Measurements from ENCODE around the gene CD82. TPM values are rescaled to one million over a fixed set of nuclear protein-coding genes. Genes with fewer than 3 reads are reported as not detected.

The CD82 gene
- total and polyA plus RNA-seq, 9 donors, result 6.9 to 74.9 (median 29.5) TPM

- intact Hi-C loops (cut with DNase I), result loop anchor here in 3 of 4 donors (1.0 to 10.0 kb wide), 3 partner anchors 61 to 513 kb away; no protein-coding TSS in a partner anchor
- Histone ChIP-seq H3K9me3 (no peaks in the 10 kb centered on the region), H3K27ac (no peak overlapping the region), H3K27me3 (no peaks in the 10 kb centered on the region), H3K36me3 (no peaks in the 10 kb centered on the region), H3K4me1 (ENCODE audit: insufficient read depth) (no peaks in the 10 kb centered on the region), H3K4me3 (no peak overlapping the region)
- TF ChIP-seq POLR2A (IDR thresholded peaks at IDR 0.05) (no peak), EP300 (IDR thresholded peaks at IDR 0.05) (no peak)
- peak in 2 of 5 donors; percentile 14 to 23 for DNase-seq
- 84 to 91% (median 89%) methylated on average over 18 of the region's 18 CpGs for WGBS, 3 donors
Observed at GRCh38 chr11:44617671-44618461, 52.4 kb downstream of the CD82 start.

GRCh38 chr11:44618561-44619425, 53.3 kb downstream of the CD82 start:
- no peaks in the 10 kb centered on the region for H3K36me3 ChIP-seq
- peak in 4 of 5 donors; percentile 14 to 31 (median 20) for DNase-seq

GRCh38 chr11:44620328-44620725, 54.9 kb downstream of the CD82 start:
- Histone ChIP-seq H3K4me3 (no peak overlapping the region), H3K36me3 (no peaks in the 10 kb centered on the region), H3K4me1 (ENCODE audit: insufficient read depth) (no peaks in the 10 kb centered on the region), H3K27me3 (no peaks in the 10 kb centered on the region), H3K9me3 (no peaks in the 10 kb centered on the region), H3K27ac (no peak overlapping the region)
- peak in 4 of 5 donors; percentile 5 to 26 (median 14) for DNase-seq
- TF ChIP-seq POLR2A (IDR thresholded peaks at IDR 0.05), result no peak
- 91 to 95% (median 94%) methylated on average over 5 of the region's 5 CpGs for WGBS, 3 donors
- intact Hi-C loops (cut with DNase I), result loop anchor here (2.0 to 10.0 kb wide), 7 partner anchors 104 to 484 kb away; partner anchors contain the start of gene TSPAN18 (in 2 of the 4)

More at GRCh38 chr11:44618561-44619425, 53.3 kb downstream of the CD82 start:
- TF ChIP-seq EP300 (IDR thresholded peaks at IDR 0.05) (no peak), POLR2A (IDR thresholded peaks at IDR 0.05) (no peak)
- TF ChIP-seq, protein P1, sequence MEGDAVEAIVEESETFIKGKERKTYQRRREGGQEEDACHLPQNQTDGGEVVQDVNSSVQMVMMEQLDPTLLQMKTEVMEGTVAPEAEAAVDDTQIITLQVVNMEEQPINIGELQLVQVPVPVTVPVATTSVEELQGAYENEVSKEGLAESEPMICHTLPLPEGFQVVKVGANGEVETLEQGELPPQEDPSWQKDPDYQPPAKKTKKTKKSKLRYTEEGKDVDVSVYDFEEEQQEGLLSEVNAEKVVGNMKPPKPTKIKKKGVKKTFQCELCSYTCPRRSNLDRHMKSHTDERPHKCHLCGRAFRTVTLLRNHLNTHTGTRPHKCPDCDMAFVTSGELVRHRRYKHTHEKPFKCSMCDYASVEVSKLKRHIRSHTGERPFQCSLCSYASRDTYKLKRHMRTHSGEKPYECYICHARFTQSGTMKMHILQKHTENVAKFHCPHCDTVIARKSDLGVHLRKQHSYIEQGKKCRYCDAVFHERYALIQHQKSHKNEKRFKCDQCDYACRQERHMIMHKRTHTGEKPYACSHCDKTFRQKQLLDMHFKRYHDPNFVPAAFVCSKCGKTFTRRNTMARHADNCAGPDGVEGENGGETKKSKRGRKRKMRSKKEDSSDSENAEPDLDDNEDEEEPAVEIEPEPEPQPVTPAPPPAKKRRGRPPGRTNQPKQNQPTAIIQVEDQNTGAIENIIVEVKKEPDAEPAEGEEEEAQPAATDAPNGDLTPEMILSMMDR (IDR thresholded peaks at IDR 0.05), result no peak
- Histone ChIP-seq H3K4me3 (no peak overlapping the region), H3K27me3 (no peaks in the 10 kb centered on the region), H3K4me1 (ENCODE audit: insufficient read depth) (no peaks in the 10 kb centered on the region), H3K27ac (no peak overlapping the region), H3K9me3 (no peaks in the 10 kb centered on the region)
- 92 to 93% (median 92%) methylated on average over 21 to 22 of the region's 22 CpGs for WGBS, 3 donors
- intact Hi-C loops (cut with DNase I), result loop anchor here in 1 of 4 donors (1.0 to 10.0 kb wide), 2 partner anchors 61 to 514 kb away; no protein-coding TSS in a partner anchor

- no peaks in the 10 kb centered on the region for H3K36me3 ChIP-seq
- H3K27me3 ChIP-seq, result no peaks in the 10 kb centered on the region
- no peak overlapping the region for H3K4me3 ChIP-seq
- peak; percentile 61 to 86 (median 80) for DNase-seq
- TF ChIP-seq, protein P1 (IDR thresholded peaks at IDR 0.05), result peak; percentile 88 to 96 (median 92)
- TF ChIP-seq EP300 (IDR thresholded peaks at IDR 0.05), result no peak
- intact Hi-C loops (cut with DNase I), result loop anchor here (2.0 to 10.0 kb wide), 7 partner anchors 104 to 484 kb away; partner anchors contain the start of gene TSPAN18 (in 2 of the 4)
- H3K4me1 ChIP-seq (ENCODE audit: insufficient read depth), result no peaks in the 10 kb centered on the region
- WGBS, 3 donors, result 14 to 23% (median 21%) methylated on average over 19 to 24 of the region's 24 CpGs
- H3K27ac ChIP-seq, result no peak overlapping the region
- H3K9me3 ChIP-seq, result no peaks in the 10 kb centered on the region
Observed at GRCh38 chr11:44621140-44621681, 55.7 kb downstream of the CD82 start.

GRCh38 chr11:44621784-44622183, 56.3 kb downstream of the CD82 start:
- peak in 1 of 5 donors; percentile 6 for DNase-seq
- Histone ChIP-seq H3K27me3 (no peaks in the 10 kb centered on the region), H3K4me3 (no peak overlapping the region), H3K27ac (no peak overlapping the region), H3K36me3 (no peaks in the 10 kb centered on the region), H3K4me1 (ENCODE audit: insufficient read depth) (no peaks in the 10 kb centered on the region), H3K9me3 (no peaks in the 10 kb centered on the region)
- WGBS, 3 donors, result 80 to 85% (median 81%) methylated on average over 8 of the region's 8 CpGs
- intact Hi-C loops (cut with DNase I), result loop anchor here (2.0 to 10.0 kb wide), 7 partner anchors 103 to 483 kb away; partner anchors contain the start of gene TSPAN18 (in 2 of the 4)
- TF ChIP-seq, protein P1 (IDR thresholded peaks at IDR 0.05), result no peak
- no peak for TF ChIP-seq EP300 (IDR thresholded peaks at IDR 0.05)
- TF ChIP-seq POLR2A (IDR thresholded peaks at IDR 0.05), result no peak
